Testis (tissue), 5 donors: ENCODE results near the gene ITGA4. TPM values are rescaled to one million over a fixed set of nuclear protein-coding genes. Genes with fewer than 3 reads are reported as not detected.

ENCODE experiments used
- DNase-seq: peaks from one replicate; pipeline ENCODE4 v3.0.0-alpha.2; 2019
- H3K27ac ChIP-seq, 2 donors: fragments of 200-600 bp; sonication (generic); one replicate each; pipeline ENCODE4 v1.5.1; 2019
- H3K27me3 ChIP-seq: fragments of 200-600 bp; sonication (generic); one replicate; pipeline ENCODE4 v1.5.1; 2019
- H3K36me3 ChIP-seq: fragments of 200-600 bp; sonication (generic); one replicate; pipeline ENCODE4 v1.5.1; 2017; ENCODE audit warnings: low read depth; ENCODE audit errors: missing control alignments
- H3K4me1 ChIP-seq: fragments of 200-600 bp; sonication (generic); one replicate; pipeline ENCODE4 v1.5.1; 2019
- H3K4me3 ChIP-seq, 2 donors: fragments of 200-600 bp; sonication (generic); one replicate each; pipeline ENCODE4 v1.5.1; 2017 to 2019
- H3K9me3 ChIP-seq: fragments of 200-600 bp; sonication (generic); one replicate; pipeline ENCODE4 v1.5.1; 2017
- POLR2A ChIP-seq: fragments of 450-650 bp; IDR thresholded peaks from one replicate; pipeline ENCODE4 v1.6.1; 2017; ENCODE audit warnings: antibody characterized with exemption, mild to moderate bottlenecking, moderate library complexity
- WGBS, 2 donors: methylation state at CpG; one replicate each; pipeline ENCODE4 v1.1.5; 2018; 5-methylcytosine and 5-hydroxymethylcytosine counted together
- intact Hi-C: fragments of 100-400 bp; cut with DNase I; formaldehyde crosslinking; loops from one replicate; pipeline ENCODE4 v1.15.1; 2023; ENCODE audit warnings: low total_unique reads
- long read RNA-seq, 2 donors: transcript quantifications; one replicate each; lab custom pipeline, GENCODE V29; 2026
- polyA plus RNA-seq: library from polyadenylated mRNA; stranded (reverse); fragments of 350-450 nt; fragmentation: Illumina TruSeq; extraction: RNeasy Lipid Tissue Mini Kit (QIAGEN cat#74804); gene quantifications from one replicate; pipeline ENCODE4 v1.2.3, GENCODE V29; 2014; ENCODE audit warnings: low read depth, low replicate concordance; ENCODE audit not compliant: insufficient read depth
- total RNA-seq, 2 donors: library from RNA; depleted of rRNA; stranded (reverse); fragments of >200 nt; gene quantifications; one replicate each; pipeline ENCODE4 v1.2.3, GENCODE V29; 2016
- TF ChIP-seq, protein P1 (sequence below), 3 experiments: fragments of 450-650 bp in 2 of 3; fragments of 200-600 bp in 1 of 3; sonication (generic) in 1 of 3; IDR thresholded peaks; one replicate each; pipeline ENCODE4 v1.5.1; 2016 to 2019; ENCODE audit warnings: antibody characterized with exemption in 3 of 3, mild to moderate bottlenecking in 2 of 3, moderate library complexity in 1 of 3

The ITGA4 gene
- total RNA-seq, result 1 to 10 TPM; 1.6 to 3.8 TPM
- polyA plus RNA-seq, result 1.7 TPM
- long read RNA-seq, donor 1, result 0 reads
- long read RNA-seq, donor 2, result 0 reads

- 0% methylated on average over 6 to 64 of the region's 67 CpGs for WGBS, 2 donors
- Histone ChIP-seq H3K27ac (no peak within 1 kb of the TSS), H3K4me1 (no peaks in the 10 kb centered on the region), H3K4me3 (peak within 1 kb of the TSS; percentile 49 to 60), H3K36me3 (no peaks in the 10 kb centered on the region), H3K27me3 (no peaks in the 10 kb centered on the region), H3K9me3 (no peaks in the 10 kb centered on the region)
- DNase-seq, result peak; percentile 69
- TF ChIP-seq, protein P1, sequence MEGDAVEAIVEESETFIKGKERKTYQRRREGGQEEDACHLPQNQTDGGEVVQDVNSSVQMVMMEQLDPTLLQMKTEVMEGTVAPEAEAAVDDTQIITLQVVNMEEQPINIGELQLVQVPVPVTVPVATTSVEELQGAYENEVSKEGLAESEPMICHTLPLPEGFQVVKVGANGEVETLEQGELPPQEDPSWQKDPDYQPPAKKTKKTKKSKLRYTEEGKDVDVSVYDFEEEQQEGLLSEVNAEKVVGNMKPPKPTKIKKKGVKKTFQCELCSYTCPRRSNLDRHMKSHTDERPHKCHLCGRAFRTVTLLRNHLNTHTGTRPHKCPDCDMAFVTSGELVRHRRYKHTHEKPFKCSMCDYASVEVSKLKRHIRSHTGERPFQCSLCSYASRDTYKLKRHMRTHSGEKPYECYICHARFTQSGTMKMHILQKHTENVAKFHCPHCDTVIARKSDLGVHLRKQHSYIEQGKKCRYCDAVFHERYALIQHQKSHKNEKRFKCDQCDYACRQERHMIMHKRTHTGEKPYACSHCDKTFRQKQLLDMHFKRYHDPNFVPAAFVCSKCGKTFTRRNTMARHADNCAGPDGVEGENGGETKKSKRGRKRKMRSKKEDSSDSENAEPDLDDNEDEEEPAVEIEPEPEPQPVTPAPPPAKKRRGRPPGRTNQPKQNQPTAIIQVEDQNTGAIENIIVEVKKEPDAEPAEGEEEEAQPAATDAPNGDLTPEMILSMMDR (IDR thresholded peaks at IDR 0.05), result peak in 2 of 3 experiments; percentile 24 to 50
- TF ChIP-seq POLR2A, result no peak
- intact Hi-C loops, result no loop called here
Observed at GRCh38 chr2:181457121-181457740, at the start of gene ITGA4. Gene ITGA4 (plus strand): TSS chr2:181457386. CDS start chr2:181457655, 269 bp downstream.

- H3K27me3 ChIP-seq, result no peaks in the 10 kb centered on the region
- 56 to 64% methylated on average over 2 of the region's 2 CpGs for WGBS, 2 donors
- no peak for DNase-seq
- no peak overlapping the region for H3K27ac ChIP-seq
- H3K9me3 ChIP-seq, result no peaks in the 10 kb centered on the region
- no peaks in the 10 kb centered on the region for H3K36me3 ChIP-seq
- intact Hi-C loops, result no loop called here
- TF ChIP-seq, protein P1 (IDR thresholded peaks at IDR 0.05), result no peak
- no peak for TF ChIP-seq POLR2A
- H3K4me1 ChIP-seq, result no peaks in the 10 kb centered on the region
- H3K4me3 ChIP-seq, result no peak overlapping the region
Observed at GRCh38 chr2:181408861-181409260, 48.3 kb upstream of the ITGA4 start.

GRCh38 chr2:181411105-181411849 lies 45.9 kb upstream of the ITGA4 start:
- Histone ChIP-seq H3K4me3 (no peak overlapping the region), H3K9me3 (no peaks in the 10 kb centered on the region), H3K27me3 (no peaks in the 10 kb centered on the region), H3K27ac (no peak overlapping the region), H3K4me1 (no peaks in the 10 kb centered on the region), H3K36me3 (no peaks in the 10 kb centered on the region)
- no peak for DNase-seq
- intact Hi-C loops, result no loop called here
- 67 to 91% methylated on average over 2 to 5 of the region's 5 CpGs for WGBS, 2 donors
- no peak for TF ChIP-seq POLR2A
- TF ChIP-seq, protein P1 (IDR thresholded peaks at IDR 0.05), result no peak

- H3K9me3 ChIP-seq, result no peaks in the 10 kb centered on the region
- H3K4me3 ChIP-seq, result no peak overlapping the region
- intact Hi-C loops, result no loop called here
- no peak overlapping the region for H3K27ac ChIP-seq
- 88 to 92% methylated on average over 8 of the region's 8 CpGs for WGBS, 2 donors
- H3K4me1 ChIP-seq, result no peaks in the 10 kb centered on the region
- no peak for DNase-seq
- H3K36me3 ChIP-seq, result no peaks in the 10 kb centered on the region
- TF ChIP-seq POLR2A, result no peak
- TF ChIP-seq, protein P1 (IDR thresholded peaks at IDR 0.05), result no peak
- H3K27me3 ChIP-seq, result no peaks in the 10 kb centered on the region
Observed at GRCh38 chr2:181419129-181419855, 37.9 kb upstream of the ITGA4 start.
